Keratinocyte (primary cell): ENCODE results near the gene WNK4. TPM values are rescaled to one million over a fixed set of nuclear protein-coding genes. Genes with fewer than 3 reads are reported as not detected.

Source experiments
- DNase-seq: peaks from one replicate; pipeline ENCODE4 v3.0.0-alpha.2; 2011; ENCODE audit warnings: low read depth, missing footprints, low spot score
- FAIRE-seq: peaks from 2 replicates; lab custom pipeline; 2011; peaks lifted over from hg19 to GRCh38; lab: Jason Lieb, UNC
- H2AFZ ChIP-seq: 2 replicates; pipeline ENCODE4 v1.6.0; 2012; ENCODE audit warnings: low read length, control low read depth, inconsistent platforms; ENCODE audit not compliant: control insufficient read depth
- H3K27ac ChIP-seq: 2 replicates; pipeline ENCODE4 v1.5.1; 2011; ENCODE audit warnings: low read length; ENCODE audit not compliant: control insufficient read depth, insufficient read depth
- H3K27me3 ChIP-seq: 3 replicates; pipeline ENCODE4 v1.6.0; 2011; ENCODE audit warnings: low read length; ENCODE audit not compliant: control insufficient read depth, insufficient read depth; ENCODE audit errors: extremely low read depth
- H3K36me3 ChIP-seq, 2 experiments: 2 replicates in 1 of 2; 3 replicates in 1 of 2; pipeline ENCODE4 v1.5.1; 2011; ENCODE audit warnings: low read length in 2 of 2, mild to moderate bottlenecking in 1 of 2; ENCODE audit not compliant: control insufficient read depth in 2 of 2, insufficient read depth in 2 of 2; ENCODE audit errors: extremely low read depth in 1 of 2
- H3K4me1 ChIP-seq: 3 replicates; pipeline ENCODE4 v1.5.1; 2011; ENCODE audit warnings: low read length; ENCODE audit not compliant: control insufficient read depth, insufficient read depth; ENCODE audit errors: extremely low read depth
- H3K4me2 ChIP-seq: 3 replicates; pipeline ENCODE4 v1.6.0; 2011; ENCODE audit warnings: low read depth, low read length; ENCODE audit not compliant: control insufficient read depth, insufficient read depth; ENCODE audit errors: extremely low read depth
- H3K4me3 ChIP-seq, 3 experiments: fragments of 200-600 bp in 1 of 3; sonication (generic) in 1 of 3; 2 replicates in 2 of 3; 3 replicates in 1 of 3; pipeline ENCODE4 v1.5.1; 2011 to 2016; ENCODE audit warnings: low read length in 3 of 3, mild to moderate bottlenecking in 3 of 3, control low read depth in 2 of 3, inconsistent platforms in 1 of 3, low read depth in 1 of 3, mixed read lengths in 1 of 3, mixed run types in 1 of 3, moderate library complexity in 1 of 3; ENCODE audit not compliant: control insufficient read depth in 2 of 3, insufficient read depth in 2 of 3; ENCODE audit errors: extremely low read depth in 1 of 3
- H3K79me2 ChIP-seq: 2 replicates; pipeline ENCODE4 v1.6.0; 2012; ENCODE audit warnings: low read length; ENCODE audit not compliant: control insufficient read depth, insufficient read depth
- H3K9ac ChIP-seq: 3 replicates; pipeline ENCODE4 v1.6.0; 2011; ENCODE audit warnings: low read length; ENCODE audit not compliant: control insufficient read depth, insufficient read depth; ENCODE audit errors: extremely low read depth
- H3K9me1 ChIP-seq: 3 replicates; pipeline ENCODE4 v1.6.0; 2011; ENCODE audit warnings: low read length; ENCODE audit not compliant: control insufficient read depth, insufficient read depth; ENCODE audit errors: extremely low read depth
- H3K9me3 ChIP-seq: 2 replicates; pipeline ENCODE4 v1.5.1; 2012; ENCODE audit warnings: low read depth, low read length; ENCODE audit not compliant: control insufficient read depth
- H4K20me1 ChIP-seq: 3 replicates; pipeline ENCODE4 v1.6.0; 2011; ENCODE audit warnings: low read length; ENCODE audit not compliant: control insufficient read depth, insufficient read depth; ENCODE audit errors: extremely low read depth
- CTCF ChIP-seq, 3 experiments: IDR thresholded peaks in 1 of 3; conservative IDR thresholded peaks in 1 of 3; optimal IDR thresholded peaks in 1 of 3; 2 replicates in 2 of 3; 3 replicates in 1 of 3; pipeline versions ENCODE3 to v1.5.1; 2011; ENCODE audit warnings: low read length in 3 of 3, mild to moderate bottlenecking in 3 of 3, moderate library complexity in 2 of 3, control low read depth in 1 of 3, inconsistent platforms in 1 of 3; ENCODE audit not compliant: insufficient read depth in 2 of 3; ENCODE audit errors: extremely low read depth in 1 of 3
- EZH2 ChIP-seq: IDR thresholded peaks from one replicate; pipeline ENCODE4 v1.6.1; 2012; ENCODE audit warnings: inconsistent platforms, mild to moderate bottlenecking, low read length, moderate library complexity
- dilution Hi-C: fragments of 300-500 bp; cut with MboI; formaldehyde crosslinking; loops from one replicate; pipeline ENCODE4 v1.7.0; 2020; ENCODE audit warnings: low sequenced_read_pairs; ENCODE audit not compliant: extremely low pct_ligation_motif_present
- polyA plus RNA-seq, 5 experiments: library from polyadenylated mRNA; depleted of rRNA in 3 of 5; stranded (reverse) in 3 of 5; stranded (forward) in 1 of 5; unstranded in 1 of 5; fragments of >200 nt; gene quantifications; 1 replicate in 1 of 5; 2 replicates in 3 of 5; 3 replicates in 1 of 5; pipeline versions ENCODE4 v1.2.1 to v1.2.3, GENCODE V29; 2011 to 2012; ENCODE audit warnings: missing spikeins in 2 of 5, low read depth in 1 of 5, low replicate concordance in 1 of 5

WNK4 gene
- polyA plus RNA-seq, 1 donor (not counting 4 experiments of a cell fraction or from before 2014, with no cell fraction given): 0.04 TPM

- Histone ChIP-seq H2AFZ (no peak overlapping the region), H3K27me3 (no peaks in the 10 kb centered on the region), H3K9me1 (no peaks in the 10 kb centered on the region), H3K4me1 (peaks cover 6% of the 10 kb centered on the region), H3K4me2 (no peak overlapping the region), H3K9ac (no peak overlapping the region), H4K20me1 (no peaks in the 10 kb centered on the region), H3K36me3 (peaks cover 40 to 45% of the 10 kb centered on the region in 2 experiments), H3K9me3 (no peaks in the 10 kb centered on the region), H3K79me2 (peaks cover 19% of the 10 kb centered on the region), H3K27ac (no peak overlapping the region), H3K4me3 (no peak overlapping the region)
- dilution Hi-C loops: no loop called here
- TF ChIP-seq CTCF (optimal IDR thresholded peaks at IDR 0.05 in 1 of 3, IDR thresholded peaks at IDR 0.05 in 1 of 3, conservative IDR thresholded peaks at IDR 0.05 in 1 of 3; ENCODE audit: extremely low read depth in 1 of 3, insufficient read depth in 2 of 3, low read length in 3 of 3) (no peak), EZH2 (no peak)
- FAIRE-seq (no peak), DNase-seq (no peak)
Measured at GRCh38 chr17:42818379-42818778, 38.0 kb downstream of the WNK4 start.

GRCh38 chr17:42819939-42820535 is 39.6 kb downstream of the WNK4 start:
- Histone ChIP-seq H3K27me3 (no peaks in the 10 kb centered on the region), H3K36me3 (peaks cover 32 to 39% of the 10 kb centered on the region in 2 experiments), H3K4me3 (no peak overlapping the region), H3K27ac (no peak overlapping the region), H3K9ac (no peak overlapping the region), H3K4me1 (peaks cover 6% of the 10 kb centered on the region), H3K4me2 (no peak overlapping the region), H3K9me3 (no peaks in the 10 kb centered on the region), H3K79me2 (peaks cover 26% of the 10 kb centered on the region), H2AFZ (no peak overlapping the region), H4K20me1 (no peaks in the 10 kb centered on the region), H3K9me1 (no peaks in the 10 kb centered on the region)
- no peak for DNase-seq
- TF ChIP-seq CTCF (optimal IDR thresholded peaks at IDR 0.05 in 1 of 3, IDR thresholded peaks at IDR 0.05 in 1 of 3, conservative IDR thresholded peaks at IDR 0.05 in 1 of 3; ENCODE audit: extremely low read depth in 1 of 3, insufficient read depth in 2 of 3, low read length in 3 of 3) (peak; percentile 71 to 90 (median 73)), EZH2 (no peak)
- FAIRE-seq: no peak
- dilution Hi-C loops: no loop called here
